IMR-90 (cell line): Measurements from ENCODE around the gene PLAAT1. TPM values are rescaled to one million over a fixed set of nuclear protein-coding genes. Genes with fewer than 3 reads are reported as not detected.

Experiments
- ATAC-seq: fragments of 200-7000 bp; cut with Tn5 transposase; 2 replicates; pipeline ENCODE4 v1.9.1; 2020; ENCODE audit warnings: low read depth, mild to moderate bottlenecking, moderate library complexity
- BruUV-seq: library from RNA; stranded (reverse); fragments of 400-500 nt; replicated peaks from 2 replicates; lab custom pipeline; 2021; lab: Mats Ljungman, UMichigan
- CTCF ChIA-PET: fragments of 300-600 bp; formaldehyde crosslinking; extraction: SDS; loops from one replicate; lab custom pipeline; 2021; ENCODE audit warnings: antibody characterized with exemption; lab: Yijun Ruan, JAX
- POLR2A ChIA-PET: fragments of 300-600 bp; sonication (Branson Sonifier 250); formaldehyde crosslinking; loops from one replicate; lab custom pipeline; 2022; ENCODE audit warnings: antibody characterized with exemption; ENCODE audit not compliant: unreplicated experiment; lab: Charles Lee
- DNase-seq: peaks from one replicate; pipeline ENCODE4 v3.0.0; 2013
- H2AFZ ChIP-seq: replicated peaks from 2 replicates; pipeline ENCODE3; 2013; ENCODE audit warnings: low read length, mild to moderate bottlenecking; ENCODE audit not compliant: poor library complexity
- H2AK5ac ChIP-seq: 2 replicates; pipeline ENCODE4 v1.6.1; 2013; ENCODE audit warnings: low read depth, low read length, inconsistent platforms
- H2AK9ac ChIP-seq: replicated peaks from 2 replicates; pipeline ENCODE3; 2013; ENCODE audit warnings: mild to moderate bottlenecking, low read depth, low read length, moderate library complexity; ENCODE audit not compliant: poor library complexity
- H2BK120ac ChIP-seq: 2 replicates; pipeline ENCODE4 v1.6.1; 2013; ENCODE audit warnings: low read depth, low read length, inconsistent platforms
- H2BK15ac ChIP-seq: 3 replicates; pipeline ENCODE4 v1.6.1; 2013; ENCODE audit warnings: low read depth, low read length, inconsistent platforms
- H2BK20ac ChIP-seq: 2 replicates; pipeline ENCODE4 v1.6.1; 2013; ENCODE audit warnings: low read depth, mild to moderate bottlenecking, inconsistent platforms, low read length, moderate library complexity
- H2BK5ac ChIP-seq: 2 replicates; pipeline ENCODE4 v1.6.1; 2013; ENCODE audit warnings: mild to moderate bottlenecking, low read depth, low read length, inconsistent platforms; ENCODE audit not compliant: poor library complexity, severe bottlenecking
- H3K14ac ChIP-seq: replicated peaks from 2 replicates; pipeline ENCODE4 v1.6.1; 2013; ENCODE audit warnings: low read depth, low read length, inconsistent platforms
- H3K18ac ChIP-seq: 2 replicates; pipeline ENCODE4 v1.6.1; 2013; ENCODE audit warnings: low read depth, low read length, control low read depth
- H3K23ac ChIP-seq: 2 replicates; pipeline ENCODE4 v1.6.1; 2013; ENCODE audit warnings: low read depth, low read length, inconsistent platforms
- H3K27ac ChIP-seq: 2 replicates; pipeline ENCODE4 v1.5.1; 2013; ENCODE audit warnings: mild to moderate bottlenecking, control low read depth, low read length; ENCODE audit not compliant: insufficient read depth
- H3K27me3 ChIP-seq: 2 replicates; pipeline ENCODE4 v1.6.1; 2013; ENCODE audit warnings: low read length; ENCODE audit not compliant: control insufficient read depth, insufficient read depth
- H3K36me3 ChIP-seq: 2 replicates; pipeline ENCODE4 v1.6.1; 2013; ENCODE audit warnings: low read length, mixed read lengths; ENCODE audit not compliant: control insufficient read depth, insufficient read depth
- H3K4ac ChIP-seq: 2 replicates; pipeline ENCODE4 v1.6.1; 2013; ENCODE audit warnings: low read depth, low read length, inconsistent platforms
- H3K4me1 ChIP-seq: 2 replicates; pipeline ENCODE4 v1.6.1; 2013; ENCODE audit warnings: low read length, mixed read lengths; ENCODE audit not compliant: control insufficient read depth, insufficient read depth
- H3K4me2 ChIP-seq: 2 replicates; pipeline ENCODE4 v1.6.1; 2013; ENCODE audit warnings: low read depth, mild to moderate bottlenecking, control low read depth, low read length, moderate library complexity
- H3K4me3 ChIP-seq: 2 replicates; pipeline ENCODE4 v1.5.1; 2013; ENCODE audit warnings: low read depth, mild to moderate bottlenecking, control low read depth, low read length, moderate library complexity; ENCODE audit not compliant: insufficient read depth
- H3K56ac ChIP-seq: 2 replicates; pipeline ENCODE4 v1.6.1; 2013; ENCODE audit warnings: low read length, inconsistent platforms; ENCODE audit not compliant: insufficient read depth; ENCODE audit errors: extremely low read depth
- H3K79me1 ChIP-seq, 2 experiments: 2 replicates each; pipeline ENCODE4 v1.6.1; 2013; ENCODE audit warnings: low read length in 2 of 2, inconsistent platforms in 1 of 2, low read depth in 1 of 2
- H3K9ac ChIP-seq: 2 replicates; pipeline ENCODE4 v1.6.1; 2013; ENCODE audit warnings: low read depth, low read length, control low read depth
- H3K9me1 ChIP-seq: 2 replicates; pipeline ENCODE4 v1.6.1; 2013; ENCODE audit warnings: low read length, inconsistent platforms; ENCODE audit not compliant: insufficient read depth
- H3K9me3 ChIP-seq: 2 replicates; pipeline ENCODE4 v1.6.1; 2013; ENCODE audit warnings: low read length; ENCODE audit not compliant: control insufficient read depth, insufficient read depth
- H4K20me1 ChIP-seq: 2 replicates; pipeline ENCODE4 v1.6.1; 2013; ENCODE audit warnings: low read length, inconsistent platforms; ENCODE audit not compliant: insufficient read depth
- H4K5ac ChIP-seq: 2 replicates; pipeline ENCODE4 v1.6.1; 2013; ENCODE audit warnings: mild to moderate bottlenecking, low read depth, low read length, control low read depth
- H4K8ac ChIP-seq, 2 experiments: 2 replicates each; pipeline ENCODE4 v1.6.1; 2013; ENCODE audit warnings: low read depth in 2 of 2, low read length in 2 of 2, control low read depth in 1 of 2, inconsistent platforms in 1 of 2
- H4K91ac ChIP-seq: 2 replicates; pipeline ENCODE4 v1.6.1; 2013; ENCODE audit warnings: low read depth, low read length, inconsistent platforms; ENCODE audit not compliant: insufficient read depth
- BHLHE40 ChIP-seq: fragments of 150-350 bp; IDR thresholded peaks from 2 replicates; pipeline ENCODE4 v1.6.1; 2016; ENCODE audit warnings: mild to moderate bottlenecking, low read depth, low read length
- CTCF ChIP-seq: conservative IDR thresholded peaks from 2 replicates; pipeline ENCODE4 v1.5.1; 2012; ENCODE audit warnings: mild to moderate bottlenecking, low read depth, low read length, improper control_type of control experiment
- ELK1 ChIP-seq: fragments of 150-350 bp; IDR thresholded peaks from 2 replicates; pipeline ENCODE4 v1.6.1; 2016; ENCODE audit warnings: low read depth, mild to moderate bottlenecking, low read length, moderate library complexity, borderline replicate concordance
- FOS ChIP-seq: fragments of 150-350 bp; IDR thresholded peaks from 2 replicates; pipeline ENCODE4 v1.6.1; 2016; ENCODE audit warnings: low read depth, low read length
- MAZ ChIP-seq: IDR thresholded peaks from 2 replicates; pipeline ENCODE4 v1.6.1; 2012; ENCODE audit warnings: low read depth, mild to moderate bottlenecking, low read length, improper control_type of control experiment, moderate library complexity, borderline replicate concordance
- MXI1 ChIP-seq: IDR thresholded peaks from 2 replicates; pipeline ENCODE4 v1.6.1; 2012; ENCODE audit warnings: low read depth, mild to moderate bottlenecking, low read length, moderate library complexity, borderline replicate concordance
- NFE2L2 ChIP-seq: fragments of 150-350 bp; IDR thresholded peaks from 2 replicates; pipeline ENCODE4 v1.6.1; 2016; ENCODE audit warnings: low read depth, mild to moderate bottlenecking, low read length
- POLR2A ChIP-seq: IDR thresholded peaks from 2 replicates; pipeline ENCODE4 v1.6.1; 2012; ENCODE audit warnings: mild to moderate bottlenecking, low read depth, low read length
- RAD21 ChIP-seq: IDR thresholded peaks from 2 replicates; pipeline ENCODE4 v1.6.1; 2012; ENCODE audit warnings: low read length, improper control_type of control experiment
- RCOR1 ChIP-seq: IDR thresholded peaks from 2 replicates; pipeline ENCODE4 v1.6.1; 2012; ENCODE audit warnings: mild to moderate bottlenecking, low read length, improper control_type of control experiment; ENCODE audit not compliant: insufficient replicate concordance
- SMC3 ChIP-seq: fragments of 150-350 bp; IDR thresholded peaks from 2 replicates; pipeline ENCODE4 v1.6.1; 2016; ENCODE audit warnings: low read depth, mild to moderate bottlenecking, antibody characterized with exemption, low read length, moderate library complexity
- WGBS, 2 experiments: methylation state at CpG; one replicate each; pipeline versions ENCODE4 v1.1.5 to v1.1.7; 2013; ENCODE audit warnings: missing lambda C conversion rate in 2 of 2; ENCODE audit not compliant: insufficient read length in 1 of 2; ENCODE audit errors: extremely low coverage in 2 of 2; 5-methylcytosine and 5-hydroxymethylcytosine counted together
- dilution Hi-C: fragments of 300-500 bp; cut with HindIII; formaldehyde crosslinking; loops from one replicate; pipeline ENCODE4 v1.14.3; 2018; ENCODE audit warnings: low sequenced_read_pairs; ENCODE audit not compliant: unreplicated experiment
- in situ Hi-C: fragments of 300-500 bp; cut with MboI; formaldehyde crosslinking; loops from 3 replicates; pipeline ENCODE4 v1.14.3; 2019; ENCODE audit warnings: low sequenced_read_pairs, inconsistent platforms, mixed read lengths
- intact Hi-C: fragments of 100-400 bp; cut with micrococcal nuclease; formaldehyde crosslinking; loops from 2 replicates; pipeline ENCODE4 v1.10.0; 2022
- polyA plus RNA-seq, 3 experiments: library from polyadenylated mRNA; depleted of rRNA; stranded (reverse); fragments of >200 nt; gene quantifications; 2 replicates each; pipeline ENCODE4 v1.2.3, GENCODE V29; 2012; ENCODE audit warnings: low replicate concordance in 1 of 3
- total RNA-seq: library from RNA; depleted of rRNA; stranded (reverse); fragments of >200 nt; gene quantifications from 2 replicates; pipeline ENCODE4 v1.2.3, GENCODE V29; 2012

The PLAAT1 gene
- total and polyA plus RNA-seq, 2 of the 4 experiments (the other 2 are of a cell fraction) = 0.54 to 0.68 TPM

GRCh38 chr3:193240436-193240849, 579 bp upstream of the PLAAT1 start:
- H2BK15ac ChIP-seq = no peak overlapping the region
- H3K9me3 ChIP-seq = no peaks in the 10 kb centered on the region
- WGBS, 2 experiments = no CpG with 5 or more reads among the region's 9 CpGs
- H3K4ac ChIP-seq = no peak overlapping the region
- no peak overlapping the region for H3K56ac ChIP-seq
- H4K20me1 ChIP-seq = no peaks in the 10 kb centered on the region
- CTCF ChIA-PET = no interaction called here
- no peak overlapping the region for H3K18ac ChIP-seq
- BruUV-seq = no TSS peak
- no peak overlapping the region for H2AK5ac ChIP-seq
- H4K91ac ChIP-seq = no peak overlapping the region
- no peak overlapping the region for H2BK120ac ChIP-seq
- H3K14ac ChIP-seq = no peak overlapping the region
- POLR2A ChIA-PET = no interaction called here
- peak overlapping the region; percentile 45 for H3K4me3 ChIP-seq
- H2BK5ac ChIP-seq = no peak overlapping the region
- no peak for TF ChIP-seq MAZ
- no peak for TF ChIP-seq NFE2L2
- TF ChIP-seq SMC3 = no peak
- no peak for TF ChIP-seq CTCF
- no peak for TF ChIP-seq RAD21
- no peak for TF ChIP-seq POLR2A
- TF ChIP-seq RCOR1 = no peak
- TF ChIP-seq BHLHE40 = no peak
- no peak for TF ChIP-seq MXI1
- TF ChIP-seq ELK1 = no peak
- no peak for TF ChIP-seq FOS
- no peak for DNase-seq
- H3K23ac ChIP-seq = no peak overlapping the region
- H2AFZ ChIP-seq = peak overlapping the region; percentile 83
- no peak overlapping the region for H2BK20ac ChIP-seq
- no peaks in the 10 kb centered on the region for H3K9me1 ChIP-seq
- ATAC-seq = no peak
- in situ Hi-C loops = no loop called here
- no peaks in the 10 kb centered on the region for H3K4me1 ChIP-seq
- H3K36me3 ChIP-seq = no peaks in the 10 kb centered on the region
- H4K5ac ChIP-seq = no peak overlapping the region
- H3K4me2 ChIP-seq = peak overlapping the region; percentile 29
- H3K27me3 ChIP-seq = no peaks in the 10 kb centered on the region
- H3K27ac ChIP-seq = no peak overlapping the region
- dilution Hi-C loops = no loop called here
- no peak overlapping the region for H4K8ac ChIP-seq
- no peaks in the 10 kb centered on the region for H3K79me1 ChIP-seq
- H3K9ac ChIP-seq = no peak overlapping the region
- no peak overlapping the region for H2AK9ac ChIP-seq
- intact Hi-C loops = loop anchor here (5.0 kb wide), 1 partner anchor 428 kb away; no protein-coding TSS in a partner anchor
